ENCODE results near the gene RNF20. TPM values are rescaled to one million over a fixed set of nuclear protein-coding genes. Genes with fewer than 3 reads are reported as not detected.
"Not testable (repeated sequence)": the region's sequence is repeated elsewhere in the genome, so short reads cannot be mapped to it uniquely, and the experiment has no call there.

The RNF20 gene
- 30.2 TPM for polyA plus RNA-seq (2013, experiment 1 of 2; ENCODE audit: insufficient read length)
- 29.8 TPM for polyA plus RNA-seq (2013, experiment 2 of 2; ENCODE audit: insufficient read length)

GRCh38 chr9:101533334-101534204 lies at the start of gene RNF20:
TSS of gene RNF20 (plus strand) at chr9:101533853. CDS start at chr9:101535424, 1,571 bp downstream.
- DNase-seq: peak; percentile 100

DNA sequence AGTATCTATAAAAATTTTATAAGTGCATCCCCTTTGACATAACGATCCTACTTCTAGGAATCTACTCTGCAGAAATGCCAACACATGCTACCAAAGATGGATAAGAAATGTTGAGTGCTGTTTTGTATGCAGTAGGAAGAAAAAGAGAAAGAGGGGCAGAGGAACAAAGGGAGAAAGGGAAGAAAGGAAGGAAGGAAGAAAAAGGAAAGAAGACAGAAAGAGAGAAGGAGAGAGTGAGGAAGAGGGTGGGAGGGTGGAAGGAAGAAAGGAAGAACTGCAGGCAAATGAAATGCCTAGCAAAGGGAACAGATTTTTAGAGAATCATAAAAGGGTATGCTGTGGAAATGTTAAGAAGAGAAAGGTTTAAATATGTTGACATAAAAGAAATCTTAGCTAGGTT lies 49.6 kb upstream of the RNF20 start:
- DNase-seq: no peak

GRCh38 chr9:101485924-101486692 lies 47.5 kb upstream of the RNF20 start:
- DNase-seq: peak; percentile 56

GRCh38 chr9:101486693-101487442 lies 46.8 kb upstream of the RNF20 start:
- peak; percentile 62 for DNase-seq

DNA sequence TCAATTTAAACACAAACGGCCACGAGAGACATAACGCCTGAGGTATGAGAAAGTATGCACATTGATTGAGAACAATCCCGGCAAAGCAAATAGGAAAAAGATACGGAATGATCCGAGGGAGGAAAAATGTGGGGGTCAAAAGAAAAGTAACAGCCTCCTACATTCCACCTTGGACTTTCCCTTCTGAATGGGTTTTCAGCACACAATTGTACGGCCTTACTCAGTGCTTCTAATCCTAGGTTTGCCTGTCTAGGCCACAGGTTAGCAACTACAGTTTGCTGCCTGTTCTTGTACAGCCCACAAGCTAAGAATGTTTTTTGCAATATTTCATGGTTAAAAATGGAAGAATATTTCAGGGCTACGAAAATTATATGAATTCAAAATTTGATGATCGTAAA lies 46.2 kb upstream of the RNF20 start:
- no peak for DNase-seq

DNA sequence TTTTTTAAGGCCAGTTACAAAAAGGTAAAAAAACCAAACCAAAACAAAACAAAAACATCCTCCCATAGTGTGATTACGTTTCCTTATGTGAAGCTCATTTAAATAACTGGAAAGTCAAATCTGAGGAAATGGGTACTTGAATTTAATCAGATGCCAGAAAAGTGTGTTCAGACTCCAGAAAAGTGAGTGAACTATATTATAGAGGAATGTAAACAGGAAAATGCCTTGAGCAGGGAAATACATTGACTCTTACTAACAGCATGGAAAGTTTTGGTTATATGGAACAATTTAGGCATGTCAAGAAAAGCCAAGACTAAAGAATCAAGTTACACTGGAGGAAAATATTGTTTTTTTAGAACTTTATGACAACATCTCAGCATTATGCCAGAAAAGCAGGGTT lies 37.8 kb upstream of the RNF20 start:
- peak; percentile 86 for DNase-seq

DNA sequence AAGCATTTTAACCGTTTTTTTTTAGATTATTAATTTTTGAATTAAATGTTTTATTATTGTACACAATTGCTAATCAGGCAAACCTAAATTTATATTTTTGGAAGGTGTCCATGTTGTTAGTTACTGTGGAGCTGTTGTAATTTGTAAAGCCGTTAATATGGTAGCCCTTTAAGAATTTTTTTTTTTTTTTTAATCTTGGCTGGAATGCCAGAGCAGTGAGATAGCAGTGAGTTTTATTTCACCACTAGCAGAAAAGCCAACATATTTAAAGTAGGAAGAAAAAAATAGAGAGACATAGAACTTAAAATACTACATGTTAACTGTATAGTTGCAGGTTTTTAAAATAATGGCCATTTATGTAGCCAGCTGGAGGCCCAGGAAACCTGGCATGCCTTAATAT lies 35.3 kb upstream of the RNF20 start:
- DNase-seq: peak; percentile 21

DNA sequence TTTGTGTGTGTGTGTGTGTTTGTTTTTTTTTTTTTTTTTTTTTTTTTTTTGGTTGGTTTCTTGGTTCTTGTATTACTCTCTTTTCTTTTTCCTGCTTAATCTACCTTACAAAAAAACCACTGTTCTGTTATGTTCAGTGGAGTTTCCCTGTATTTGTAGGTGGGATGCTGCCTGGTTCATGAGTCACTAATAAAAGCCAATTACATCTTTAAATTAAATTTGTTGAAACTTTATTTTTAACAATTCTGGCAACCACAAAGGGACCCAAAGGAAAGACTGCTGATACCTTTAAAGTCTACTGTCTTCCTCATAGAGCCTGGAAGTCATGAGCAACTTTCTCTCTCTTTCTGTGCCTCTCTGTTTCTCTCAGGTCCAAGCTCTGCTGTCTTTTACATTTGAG lies 29.5 kb upstream of the RNF20 start:
- no peak for DNase-seq

- DNase-seq: peak; percentile 81
Measured at GRCh38 chr9:101508211-101508610, 25.4 kb upstream of the RNF20 start.

- DNase-seq: no peak
Measured at GRCh38 chr9:101509572-101509971, 24.1 kb upstream of the RNF20 start.

DNA sequence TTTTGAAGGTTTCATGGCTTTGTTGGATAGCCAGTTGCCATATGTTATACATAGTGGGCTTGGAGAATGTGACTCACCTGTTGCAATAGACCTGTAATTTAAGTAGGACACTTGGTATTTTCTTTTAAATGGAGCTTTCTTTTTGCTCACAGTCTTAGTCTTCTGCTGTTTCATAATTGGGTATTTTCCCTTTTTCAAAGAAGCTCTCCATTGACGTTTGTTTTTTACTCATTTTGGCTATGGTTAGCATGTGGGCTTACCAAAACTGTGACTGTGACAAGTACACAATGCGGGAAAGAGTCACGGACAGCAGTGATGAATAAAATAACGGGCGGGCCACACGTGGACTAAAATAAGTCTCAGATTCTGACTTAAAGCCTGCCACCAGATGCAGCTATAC lies 23.2 kb upstream of the RNF20 start:
- no peak for DNase-seq

- DNase-seq: no peak
Measured at GRCh38 chr9:101511009-101511408, 22.6 kb upstream of the RNF20 start.

GRCh38 chr9:101512116-101512515 lies 21.5 kb upstream of the RNF20 start:
- no peak for DNase-seq

GRCh38 chr9:101513351-101513750 lies 20.3 kb upstream of the RNF20 start:
- no peak for DNase-seq

DNA sequence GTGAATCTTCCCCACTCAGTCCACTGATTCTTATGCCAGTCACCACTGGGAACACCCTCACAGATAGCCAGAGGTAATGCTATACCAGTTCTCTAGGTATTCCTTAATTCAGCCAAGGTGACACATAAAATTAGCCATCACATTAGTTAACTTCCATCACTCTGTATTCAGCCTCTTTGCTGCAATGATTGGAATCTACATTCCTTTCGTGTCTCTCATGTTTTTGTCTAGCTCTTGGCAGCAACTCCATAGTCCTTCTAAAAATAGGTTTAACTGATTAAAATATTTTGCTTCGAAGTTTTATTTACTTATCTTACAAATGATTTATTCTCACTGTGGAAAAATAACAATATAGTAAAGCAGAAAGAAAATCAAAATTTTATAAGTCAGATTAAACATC lies 19.6 kb upstream of the RNF20 start:
- DNase-seq: peak; percentile 85

- no peak for DNase-seq
Measured at GRCh38 chr9:101516655-101517054, 17.0 kb upstream of the RNF20 start.

GRCh38 chr9:101518489-101518888 lies 15.2 kb upstream of the RNF20 start:
- DNase-seq: not testable (repeated sequence)

DNA sequence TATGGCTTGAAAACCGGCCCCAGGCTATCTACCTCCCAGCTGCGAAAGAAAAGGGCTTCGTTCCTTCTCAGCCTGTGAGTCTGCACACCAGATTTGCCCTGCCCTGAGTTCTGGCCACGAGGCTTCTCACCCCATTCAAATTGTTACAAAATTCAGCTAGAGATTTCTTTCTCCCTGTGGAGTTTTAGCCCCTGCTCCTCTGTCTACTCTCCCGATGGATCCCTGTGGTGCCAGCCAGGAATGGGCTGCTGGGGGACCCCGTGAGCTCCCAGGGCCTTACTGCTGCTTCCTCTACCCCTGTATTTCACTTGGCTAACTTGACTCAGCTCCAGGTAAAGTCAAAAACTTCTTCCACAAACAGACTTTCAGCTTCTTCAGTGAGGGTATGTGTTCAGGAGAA lies 9.3 kb upstream of the RNF20 start:
- DNase-seq: no peak

- DNase-seq: no peak
Measured at GRCh38 chr9:101527066-101527465, 6.6 kb upstream of the RNF20 start.

DNA sequence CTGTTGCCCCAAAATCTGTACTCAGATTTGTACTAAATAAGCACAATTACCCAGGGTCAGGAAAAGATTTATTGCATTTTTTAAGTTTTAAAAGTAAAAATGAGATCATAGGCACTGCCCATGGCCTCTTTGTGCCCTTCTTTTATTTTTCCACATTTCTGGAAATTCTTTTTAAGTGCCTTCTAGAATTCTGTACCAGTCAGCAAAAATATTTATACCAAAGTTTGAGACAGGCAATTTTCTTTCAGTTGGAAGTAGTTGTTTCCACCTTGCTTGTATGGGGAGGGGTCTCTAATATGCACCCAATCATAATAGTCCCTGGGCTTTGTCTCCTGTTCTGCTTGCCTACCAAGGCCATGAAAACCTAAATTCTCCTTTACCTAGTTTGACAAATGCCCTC lies 5.6 kb upstream of the RNF20 start:
- DNase-seq: no peak

DNA sequence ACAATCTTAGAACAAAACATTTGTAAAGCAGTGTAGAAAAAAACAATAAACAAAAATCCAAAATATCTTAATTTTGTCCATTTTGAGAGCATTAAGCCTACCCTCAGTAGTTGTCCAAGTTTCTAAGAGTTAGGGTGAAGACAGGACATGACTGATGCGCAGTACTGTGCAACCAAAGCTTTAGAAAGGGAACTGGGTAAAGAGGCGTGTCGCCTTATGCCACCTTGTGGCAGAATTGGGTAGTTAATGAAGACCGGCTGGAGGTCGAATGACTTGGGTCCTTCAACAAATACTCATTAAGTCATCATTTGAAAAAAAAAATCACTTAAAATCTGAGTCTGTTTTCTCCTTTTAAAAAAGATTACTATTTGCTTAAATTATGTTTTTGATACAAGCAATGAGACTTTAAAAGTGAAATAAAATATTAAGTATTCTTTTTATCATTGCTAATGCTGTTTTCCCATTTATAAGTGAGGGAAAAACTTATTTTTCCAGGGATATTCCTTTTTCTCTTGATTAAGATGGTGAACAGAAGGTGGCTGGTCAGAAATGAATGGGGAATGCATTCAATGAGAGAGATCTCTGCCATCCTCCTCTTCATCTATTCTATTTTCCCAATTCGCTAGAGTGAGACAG lies 3.5 kb upstream of the RNF20 start:
- DNase-seq: peak; percentile 79

DNA sequence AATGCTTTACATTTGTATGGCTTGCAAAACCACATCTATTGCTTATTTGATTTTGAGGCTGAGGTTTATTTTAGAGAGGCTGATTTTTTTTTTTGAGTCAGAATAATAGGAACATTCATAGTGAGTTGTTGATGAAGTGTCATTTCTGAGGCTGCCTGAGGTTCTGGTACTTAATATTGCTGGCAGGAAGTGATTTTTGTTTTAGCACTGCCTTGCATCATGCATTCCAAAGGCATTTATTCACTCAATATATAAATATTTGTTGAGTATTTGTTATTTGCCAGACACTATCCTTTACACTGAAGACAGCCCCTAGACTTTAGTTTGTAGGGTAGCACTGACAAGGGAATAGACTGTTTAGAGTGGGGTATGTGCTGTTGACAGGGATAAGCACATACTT lies 2.7 kb downstream of the RNF20 start:
- DNase-seq: peak; percentile 35
